Stimulated activated CD8-positive, alpha-beta memory T cell treated with anti-CD3 and anti-CD28 coated beads, Interleukin-12 subunit alpha, Interleukin-12 subunit beta, amount 100 ng/mL, for 4 hours (primary cell): ENCODE results near the gene TTC28.
"Not testable (repeated sequence)": the region's sequence is repeated elsewhere in the genome, so short reads cannot be mapped to it uniquely, and the experiment has no call there.

Experiments used
- DNase-seq: peaks from one replicate; pipeline ENCODE4 v3.0.0-alpha.2; 2020; ENCODE audit warnings: low read depth

TTC28 gene

DNA sequence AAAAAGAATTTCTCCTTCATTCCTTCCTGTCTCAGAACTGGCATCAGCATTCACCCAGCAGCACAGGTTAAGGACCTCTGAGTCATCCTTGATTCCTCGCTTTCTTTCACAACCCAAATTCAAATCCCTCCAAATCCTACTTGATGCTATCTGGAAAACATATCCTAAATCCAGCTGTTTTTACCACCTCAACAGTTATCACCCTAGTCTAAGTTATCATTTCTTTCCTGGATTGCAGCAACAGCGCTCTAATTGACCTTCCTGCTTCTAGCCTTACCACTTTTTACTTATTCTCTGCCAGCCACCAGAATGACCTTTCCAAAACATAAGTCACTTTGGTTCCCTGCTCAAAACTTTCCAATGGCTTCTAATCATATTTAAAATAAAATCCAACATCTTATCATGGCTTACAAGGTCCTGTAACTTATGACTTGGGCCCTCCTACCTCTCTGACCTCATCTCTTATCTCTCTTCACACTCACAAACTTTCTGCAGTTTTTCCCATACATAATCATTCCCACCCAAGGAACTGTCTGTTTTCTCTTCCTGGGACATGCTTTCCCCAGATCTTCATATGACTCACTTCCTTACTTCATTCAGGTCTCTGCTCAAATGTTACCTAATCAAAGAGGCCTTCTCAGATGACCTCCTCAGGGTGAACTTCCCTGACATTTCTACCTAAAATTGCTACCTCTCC is 119.4 kb downstream of the TTC28 start:
- DNase-seq, result no peak

DNA sequence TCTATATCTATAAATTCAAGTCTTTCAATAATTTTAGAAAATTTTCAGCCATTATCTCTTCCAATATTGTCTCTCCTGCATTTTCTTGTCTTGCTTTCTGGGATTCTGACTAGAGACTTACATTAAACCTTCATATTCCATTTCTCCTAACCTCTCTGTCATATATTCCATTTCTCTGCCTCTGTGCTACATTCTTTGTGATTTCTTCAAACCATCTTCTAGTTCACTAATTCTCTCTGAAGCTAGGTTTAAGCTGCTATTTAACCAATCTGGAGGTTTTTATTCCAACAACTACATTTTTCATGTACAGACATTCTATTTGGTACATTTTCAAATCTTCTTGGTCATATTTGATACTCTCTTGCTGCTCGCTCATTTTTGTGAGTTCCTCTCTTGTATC is 122.5 kb downstream of the TTC28 start:
- no peak for DNase-seq

DNA sequence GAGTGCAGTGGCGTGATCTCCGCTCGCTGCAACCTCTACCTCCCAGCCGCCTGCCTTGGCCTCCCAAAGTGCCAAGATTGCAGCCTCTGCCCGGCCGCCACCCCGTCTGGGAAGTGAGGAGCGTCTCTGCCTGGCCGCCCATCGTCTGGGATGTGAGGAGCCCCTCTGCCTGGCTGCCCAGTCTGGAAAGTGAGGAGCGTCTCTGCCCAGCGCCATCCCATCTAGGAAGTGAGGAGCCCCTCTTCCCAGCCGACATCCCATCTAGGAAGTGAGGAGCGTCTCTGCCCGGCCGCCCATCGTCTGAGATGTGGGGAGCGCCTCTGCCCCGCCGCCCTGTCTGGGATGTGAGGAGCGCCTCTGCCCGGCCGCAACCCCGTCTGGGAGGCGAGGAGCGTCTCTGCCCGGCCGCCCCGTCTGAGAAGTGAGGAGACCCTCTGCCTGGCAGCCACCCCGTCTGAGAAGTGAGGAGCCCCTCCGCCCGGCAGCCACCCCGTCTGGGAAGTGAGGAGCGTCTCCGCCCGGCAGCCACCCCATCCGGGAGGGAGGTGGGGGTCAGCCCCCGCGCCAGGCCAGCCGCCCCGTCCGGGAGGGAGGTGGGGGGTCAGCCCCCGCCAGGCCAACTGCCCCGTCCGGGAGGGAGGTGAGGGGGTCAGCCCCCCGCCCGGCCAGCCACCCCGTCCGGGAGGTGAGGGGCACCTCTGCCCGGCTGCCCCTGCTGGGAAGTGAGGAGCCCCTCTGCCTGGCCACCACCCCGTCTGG is 126.4 kb downstream of the TTC28 start:
- DNase-seq, result not testable (repeated sequence)

DNA sequence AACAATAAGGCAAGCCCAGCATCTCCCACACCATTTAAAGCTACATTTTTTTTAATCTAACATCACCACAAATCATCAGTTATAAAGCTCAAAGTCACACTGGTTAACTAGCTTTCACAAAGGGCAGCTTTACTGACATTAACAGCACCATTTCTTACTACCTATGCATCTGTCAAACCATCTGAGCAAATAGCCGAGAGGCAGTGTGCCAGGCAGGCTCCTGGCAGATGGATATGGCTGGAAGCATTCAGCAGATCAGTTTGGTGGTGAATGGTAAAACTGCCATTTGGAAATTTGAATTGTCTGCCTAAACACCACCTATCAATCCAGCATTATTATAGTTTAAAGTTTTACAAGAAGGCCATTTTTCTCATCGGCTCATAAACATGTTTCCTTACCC is 131.2 kb downstream of the TTC28 start:
- DNase-seq, result no peak

DNA sequence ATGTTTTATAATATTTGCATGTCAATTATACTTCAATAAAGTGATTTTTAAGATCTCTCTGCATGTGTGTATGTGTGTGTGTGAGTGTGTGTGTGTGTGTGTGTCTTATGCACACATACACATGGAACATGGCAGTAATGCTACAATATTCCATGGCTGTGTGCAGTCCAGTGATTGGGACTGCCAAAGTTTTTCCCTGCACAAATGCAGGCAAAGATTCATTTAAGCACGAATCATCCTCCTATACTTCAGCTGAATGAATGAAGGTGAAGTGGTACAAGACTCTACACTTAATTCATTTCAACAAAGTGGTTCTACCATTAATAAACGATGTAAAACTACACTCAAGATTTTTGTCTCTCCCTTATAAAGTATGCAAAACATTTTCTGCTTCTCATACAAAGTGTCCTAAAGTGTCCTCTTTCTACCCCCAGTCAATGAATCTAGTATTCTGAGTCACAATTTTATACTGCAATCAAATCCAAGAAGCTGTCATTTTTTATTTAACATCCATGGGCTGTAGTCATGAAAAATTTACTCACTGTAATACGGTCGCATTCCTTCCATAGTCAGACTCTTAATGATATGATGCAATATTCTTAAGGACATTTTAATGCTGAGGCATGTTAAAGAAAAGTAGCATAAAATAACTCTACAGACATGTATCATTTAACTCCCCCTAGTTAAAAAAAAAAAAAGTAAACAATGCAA is 132.4 kb downstream of the TTC28 start:
- no peak for DNase-seq

DNA sequence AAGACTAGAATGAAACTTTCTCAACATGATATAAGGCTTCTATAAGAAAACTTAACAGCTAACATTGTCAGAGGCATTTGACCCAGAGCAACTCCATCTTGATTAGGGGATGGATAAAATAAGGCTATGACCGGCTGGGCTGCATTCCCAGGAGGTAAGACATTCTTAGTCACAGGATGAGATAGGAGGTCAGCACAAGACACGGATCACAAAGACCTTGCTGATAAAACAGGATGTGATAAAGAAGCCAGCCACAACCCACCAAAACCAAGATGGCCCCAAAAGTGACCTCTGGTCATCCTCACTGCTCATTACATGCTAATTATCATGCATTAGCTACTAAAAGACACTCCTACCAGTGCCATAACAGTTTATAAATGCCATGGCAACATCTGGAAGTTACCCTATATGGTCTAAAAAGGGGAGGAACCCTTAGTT is 135.2 kb downstream of the TTC28 start:
- no peak for DNase-seq

DNA sequence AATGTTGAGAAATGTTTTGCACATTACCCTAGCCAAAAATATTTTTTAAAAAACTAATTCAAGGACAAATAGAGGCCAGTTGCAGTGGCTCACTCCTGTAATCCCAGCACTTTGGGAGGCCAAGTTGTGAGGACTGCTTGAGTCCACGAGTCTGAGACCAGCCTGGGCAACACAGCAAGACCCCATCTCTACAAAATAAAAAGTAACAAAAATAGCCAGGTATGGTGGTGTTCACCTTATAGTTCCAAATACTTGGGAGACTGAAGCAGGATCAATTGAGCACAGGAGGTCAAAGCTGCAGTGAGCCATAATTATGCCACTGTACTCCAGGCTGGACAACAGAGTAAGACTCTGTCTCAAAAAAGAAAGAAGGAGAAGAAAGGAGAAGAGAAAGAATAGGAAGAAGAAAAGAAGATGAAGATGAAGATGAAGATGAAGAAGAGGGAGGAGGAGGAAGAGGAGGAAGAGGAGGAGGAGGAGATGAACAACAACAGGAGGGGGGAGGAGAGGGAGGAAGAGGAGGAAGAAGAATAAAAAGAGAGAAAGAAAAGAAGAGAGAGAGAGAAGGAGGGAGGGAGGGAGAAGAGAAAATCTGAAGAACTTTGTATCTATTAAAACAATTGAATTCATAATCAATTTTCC is 136.5 kb downstream of the TTC28 start:
- no peak for DNase-seq

DNA sequence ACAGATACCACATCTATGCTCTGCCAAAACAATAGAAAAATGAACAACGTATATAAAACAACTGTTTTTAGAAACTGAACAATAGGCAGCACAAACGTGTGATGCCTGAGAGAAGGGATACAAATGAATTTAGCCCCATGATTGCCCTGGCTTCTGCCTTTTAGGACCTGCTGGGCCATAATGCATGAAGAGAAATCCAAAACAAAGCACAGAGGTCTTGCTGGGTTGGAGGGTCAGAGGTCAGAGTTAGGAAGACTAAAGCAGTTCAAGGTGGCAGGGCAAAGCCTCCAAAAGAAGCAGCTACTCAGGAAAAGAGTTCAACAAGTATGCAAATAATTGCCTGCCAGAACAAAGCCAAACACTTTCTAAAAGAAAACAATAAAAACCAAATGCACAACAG is 138.5 kb downstream of the TTC28 start:
- DNase-seq, result no peak

DNA sequence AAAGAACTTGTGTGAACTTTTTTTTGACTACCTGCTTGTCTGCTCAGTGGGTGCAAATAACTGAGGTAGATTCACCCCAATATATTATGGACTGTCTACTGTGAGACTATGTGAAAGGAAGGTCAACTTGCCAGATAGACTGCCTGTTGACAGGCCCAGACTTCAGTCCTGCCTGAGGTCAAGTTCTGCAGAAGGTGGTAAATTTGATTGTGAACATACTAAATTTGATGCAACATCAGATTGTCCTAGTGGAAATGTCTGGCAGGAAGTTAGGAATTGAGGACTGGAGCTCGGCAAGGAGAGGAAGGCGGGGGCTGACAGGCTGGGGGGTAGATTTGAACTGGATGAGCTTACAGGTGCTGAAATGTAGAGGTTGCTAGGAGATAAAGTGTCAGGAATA is 140.7 kb downstream of the TTC28 start:
- DNase-seq, result no peak

DNA sequence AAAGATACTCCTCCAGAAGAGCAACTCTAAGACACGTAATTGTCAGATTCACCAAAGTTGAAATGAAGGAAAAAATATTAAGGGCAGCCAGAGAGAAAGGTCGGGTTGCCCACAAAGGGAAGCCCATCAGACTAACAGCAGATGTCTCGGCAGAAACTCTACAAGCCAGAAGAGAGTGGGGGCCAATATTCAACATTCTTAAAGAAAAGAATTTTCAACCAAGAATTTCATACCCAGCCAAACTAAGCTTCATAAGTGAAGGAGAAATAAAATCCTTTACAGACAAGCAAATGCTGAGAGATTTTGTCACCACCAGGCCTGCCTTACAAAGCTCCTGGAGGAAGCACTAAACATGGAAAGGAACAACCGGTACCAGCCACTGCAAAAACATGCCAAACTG is 149.1 kb downstream of the TTC28 start:
- not testable (repeated sequence) for DNase-seq

DNA sequence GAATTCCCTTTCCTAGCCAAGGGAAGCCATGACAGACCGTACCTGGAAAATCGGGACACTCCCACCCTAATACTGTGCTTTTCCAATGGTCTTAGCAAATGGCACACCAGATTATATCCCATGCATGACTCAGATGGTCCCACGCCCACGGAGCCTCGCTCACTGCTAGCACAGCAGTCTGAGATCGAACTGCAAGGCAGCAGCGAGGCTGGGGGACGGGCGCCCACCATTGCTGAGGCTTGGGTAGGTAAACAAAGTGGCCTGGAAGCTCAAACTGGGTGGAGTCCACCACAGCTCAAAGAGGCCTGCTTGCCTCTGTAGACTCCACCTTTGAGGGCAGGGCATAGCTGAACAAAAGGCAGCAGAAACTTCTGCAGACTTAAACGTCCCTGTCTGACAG is 150.5 kb downstream of the TTC28 start:
- DNase-seq, result not testable (repeated sequence)

DNA sequence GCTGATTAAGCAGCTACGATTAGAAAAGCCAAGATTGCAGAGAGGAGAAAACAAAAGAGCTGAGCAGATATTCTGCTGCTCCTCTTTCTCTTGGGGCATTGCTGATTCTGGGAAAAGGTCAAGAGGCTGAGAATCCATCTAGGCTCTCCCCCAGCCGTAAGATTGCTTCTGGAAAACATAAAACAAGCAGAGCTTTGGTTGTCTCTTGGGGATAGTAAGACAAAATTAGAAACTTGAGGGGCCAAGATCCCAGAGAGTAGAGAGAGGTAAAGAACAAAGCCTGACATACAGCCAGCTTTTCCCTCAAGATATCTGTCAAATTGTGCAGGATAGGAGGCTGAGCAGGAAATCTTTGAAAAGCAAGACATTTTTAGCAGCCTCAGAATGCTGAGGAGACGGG is 158.2 kb downstream of the TTC28 start:
- no peak for DNase-seq

DNA sequence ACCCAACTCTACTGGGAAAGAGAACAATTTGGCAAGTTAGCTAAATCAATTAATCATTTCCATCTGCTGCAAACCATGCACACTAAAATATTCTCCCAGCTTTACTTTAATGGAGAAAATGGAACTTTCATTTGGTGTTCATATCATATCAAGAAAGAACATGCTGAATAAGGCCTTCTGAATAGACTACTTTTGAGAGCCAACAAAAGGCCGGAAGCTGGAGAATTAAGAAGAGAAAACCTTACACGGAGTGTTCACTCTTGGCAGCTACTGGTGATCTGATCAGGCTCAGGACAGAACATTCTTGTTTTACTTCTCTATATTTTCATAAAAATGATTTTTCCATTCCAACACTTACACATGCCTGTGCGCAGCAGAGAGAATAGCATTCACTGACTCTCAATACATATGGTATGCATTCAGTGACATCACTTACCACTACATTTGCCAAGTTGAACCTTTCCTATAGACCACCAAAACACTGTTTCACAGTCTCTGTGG is 165.3 kb downstream of the TTC28 start:
- no peak for DNase-seq

DNA sequence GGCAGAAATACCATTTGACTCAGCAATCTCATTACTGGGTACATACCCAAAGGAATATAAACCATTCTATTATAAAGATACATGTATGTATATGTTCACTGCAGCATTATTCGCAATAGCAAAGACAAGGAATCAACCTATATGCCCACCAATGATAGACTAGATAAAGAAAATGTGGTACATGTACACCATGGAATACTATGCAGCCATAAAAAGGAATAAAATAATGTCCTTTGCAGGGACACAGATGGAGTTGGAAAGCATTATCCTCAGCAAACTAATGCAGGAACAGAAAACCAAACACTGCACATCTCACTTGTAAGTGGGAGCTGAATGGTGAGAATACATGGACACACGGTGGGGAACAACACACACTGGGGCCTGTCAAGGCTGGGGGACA is 167.3 kb downstream of the TTC28 start:
- not testable (repeated sequence) for DNase-seq

DNA sequence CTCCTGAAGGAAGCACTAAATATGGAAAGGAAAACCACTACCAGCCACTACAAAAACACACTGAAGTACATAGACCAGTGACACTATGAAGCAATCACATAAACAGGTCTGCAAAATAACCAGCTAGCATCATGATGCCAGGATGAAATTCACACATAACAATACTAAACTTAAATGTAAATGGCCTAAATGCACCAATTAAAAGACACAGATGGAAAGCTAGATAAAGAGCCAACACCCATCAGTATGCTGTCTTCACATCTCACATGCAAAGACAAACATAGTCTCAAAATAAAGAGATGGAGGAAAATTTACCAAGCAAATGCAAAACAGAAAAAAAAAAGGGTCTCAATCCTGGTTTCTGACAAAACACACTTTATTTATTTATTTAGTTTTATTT is 171.7 kb downstream of the TTC28 start:
- no peak for DNase-seq

DNA sequence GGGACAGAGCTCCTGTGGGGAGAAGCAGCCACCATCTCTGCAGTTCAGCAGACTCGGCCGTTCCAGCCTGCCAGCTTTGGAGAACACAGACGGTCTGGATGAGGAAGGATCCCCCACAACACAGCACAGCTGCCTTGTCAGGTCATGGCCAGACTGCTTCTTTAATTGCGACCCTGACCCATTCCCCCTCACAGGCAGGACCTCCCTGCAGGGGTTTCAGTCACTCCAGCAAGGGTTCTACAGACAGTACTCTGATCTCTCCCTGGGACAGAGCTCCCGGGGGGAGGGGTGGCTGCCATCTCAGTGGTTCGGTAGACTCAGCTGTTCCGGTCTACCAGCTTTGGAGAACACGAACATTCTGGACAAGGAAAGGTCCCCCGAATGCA is 173.5 kb downstream of the TTC28 start:
- DNase-seq, result no peak

DNA sequence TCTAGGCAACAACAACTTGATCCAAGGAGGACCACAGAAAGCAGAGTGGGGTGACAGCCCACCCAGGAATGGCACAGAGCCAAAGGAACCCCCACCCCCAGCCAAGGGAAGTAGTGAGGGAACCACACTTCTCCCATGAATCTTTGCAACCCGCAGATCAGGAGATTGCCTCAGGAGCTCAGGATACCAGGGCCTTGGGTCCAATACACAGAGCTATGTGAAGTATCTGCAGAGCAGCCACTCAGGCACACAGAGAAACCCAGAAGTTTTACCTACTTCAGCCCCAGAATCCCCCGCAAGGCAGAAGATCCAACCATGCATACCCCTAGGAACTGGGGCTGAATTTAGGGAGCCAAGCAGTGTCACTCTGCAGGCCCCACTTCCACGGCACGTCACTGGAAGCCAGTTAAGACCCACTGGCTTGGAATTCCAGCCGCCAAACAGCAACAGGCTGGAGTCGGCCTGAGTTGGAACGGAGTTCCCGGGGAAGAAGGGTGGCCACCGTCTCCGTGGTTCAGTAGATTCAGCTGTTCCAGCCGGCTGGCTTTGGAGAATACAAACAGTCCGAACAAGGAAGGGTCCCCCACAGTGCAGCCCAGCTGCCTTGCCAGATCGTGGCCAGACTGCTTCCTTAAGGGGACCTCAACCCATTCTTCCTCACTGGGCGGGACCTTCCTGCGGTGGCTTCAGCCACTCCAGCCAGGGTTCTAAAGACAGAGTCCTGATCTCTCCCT is 174.1 kb downstream of the TTC28 start:
- no peak for DNase-seq

DNA sequence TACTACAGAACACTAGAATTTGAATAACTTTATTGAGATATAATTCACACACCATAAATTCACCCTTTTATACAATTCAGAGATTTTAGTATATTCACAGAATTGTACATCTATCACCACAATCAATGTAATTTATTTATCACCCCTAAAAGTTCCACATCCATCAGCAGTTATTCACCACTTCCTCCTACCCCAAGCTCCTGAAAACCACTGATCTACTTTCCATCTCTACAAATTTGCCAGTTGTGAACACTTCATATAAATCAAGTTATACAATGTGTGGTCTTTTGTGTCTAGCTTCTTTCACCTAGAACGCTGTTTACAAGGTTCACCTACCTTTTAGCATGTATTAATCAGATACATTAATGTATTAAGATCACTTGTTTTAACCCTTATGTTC is 179.6 kb downstream of the TTC28 start:
- DNase-seq, result no peak

DNA sequence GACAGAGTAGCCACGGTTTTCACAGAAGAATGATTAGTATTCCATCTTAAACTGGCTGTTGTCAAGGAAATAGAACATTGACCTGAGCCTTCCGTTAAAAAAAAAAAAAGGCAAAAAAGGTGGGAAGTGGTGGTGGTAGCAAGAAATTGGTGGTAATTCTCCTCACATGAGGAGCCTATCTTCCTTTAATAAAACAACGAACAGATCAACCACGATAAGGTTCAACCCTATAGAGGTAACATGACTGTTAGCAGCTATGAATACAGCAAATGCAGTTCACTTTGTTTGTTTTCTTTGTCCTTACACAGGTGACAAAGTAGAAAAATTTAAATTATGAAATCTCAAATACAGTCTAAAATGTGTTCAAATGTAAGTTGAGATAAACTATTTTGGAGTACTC is 181.6 kb downstream of the TTC28 start:
- DNase-seq, result no peak

DNA sequence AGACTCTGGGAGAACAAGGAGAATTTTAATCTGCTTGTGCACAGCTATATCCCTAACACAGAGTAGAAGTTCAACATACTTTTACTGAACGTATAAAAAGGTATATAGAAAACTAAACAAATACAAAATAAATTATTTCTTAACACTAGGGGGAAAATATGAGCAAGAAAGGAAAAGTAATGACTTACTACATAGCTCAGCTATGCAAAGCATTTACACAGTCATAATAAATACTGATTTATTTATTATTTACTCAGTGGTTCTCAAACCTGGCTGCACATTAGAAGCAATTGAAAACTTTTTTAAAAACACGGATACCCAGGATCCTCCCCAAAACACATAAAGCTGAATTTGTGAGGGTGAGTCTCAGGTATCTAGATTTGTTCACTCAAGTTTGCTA is 182.5 kb downstream of the TTC28 start:
- no peak for DNase-seq

DNA sequence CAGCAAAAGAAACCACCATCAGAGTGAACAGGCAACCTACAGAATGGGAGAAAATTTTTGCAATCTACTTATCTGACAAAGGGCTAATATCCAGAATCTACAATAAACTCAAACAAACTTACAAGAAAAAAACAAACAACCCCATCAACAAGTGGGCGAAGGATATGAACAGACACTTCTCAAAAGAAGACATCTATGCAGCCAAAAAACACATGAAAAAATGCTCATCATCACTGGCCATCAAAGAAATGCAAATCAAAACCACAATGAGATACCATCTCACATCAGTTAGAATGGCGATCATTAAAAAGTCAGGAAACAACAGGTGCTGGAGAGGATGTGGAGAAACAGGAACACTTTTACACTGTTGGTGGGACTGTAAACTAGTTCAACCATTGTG is 188.4 kb downstream of the TTC28 start:
- not testable (repeated sequence) for DNase-seq

DNA sequence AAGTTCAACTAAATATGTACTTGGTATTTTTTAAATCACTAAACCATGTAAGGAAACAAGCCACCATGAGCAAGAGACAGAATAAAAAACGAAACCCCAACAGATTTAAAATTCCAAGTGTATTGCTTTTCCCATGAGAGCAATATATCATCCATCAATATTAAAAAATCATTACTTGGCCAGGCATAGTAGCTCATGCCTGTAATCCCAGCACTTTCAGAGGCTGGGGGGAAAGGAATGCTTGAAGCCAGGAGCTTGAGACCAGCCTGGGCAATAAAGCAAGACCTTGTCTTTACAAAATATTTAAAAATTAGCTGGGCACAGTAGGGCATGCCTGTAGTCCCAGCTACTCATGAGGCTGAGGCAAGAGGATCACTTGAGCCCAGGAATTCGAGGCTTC is 190.8 kb downstream of the TTC28 start:
- no peak for DNase-seq
